Neural crest cell (in vitro differentiated cells): ENCODE measurements around the gene SLC10A4. TPM values are rescaled to one million over a fixed set of nuclear protein-coding genes. Genes with fewer than 3 reads are reported as not detected.

Experiments
- DNase-seq: peaks from one replicate; pipeline ENCODE4 v3.0.0; 2021; ENCODE audit warnings: low read depth, mixed read lengths, low spot score
- H3K27ac Mint-ChIP-seq: one replicate; pipeline ENCODE4 v1.8.0; 2021; ENCODE audit warnings: mild to moderate bottlenecking, mixed read lengths; ENCODE audit not compliant: unreplicated experiment
- H3K27me3 Mint-ChIP-seq: 2 replicates; pipeline ENCODE4 v1.8.0; 2021; ENCODE audit warnings: low read depth, mild to moderate bottlenecking, mixed read lengths
- H3K36me3 Mint-ChIP-seq: 2 replicates; pipeline ENCODE4 v1.8.0; 2021; ENCODE audit warnings: low read depth, mild to moderate bottlenecking, mixed read lengths
- H3K4me1 Mint-ChIP-seq: 2 replicates; pipeline ENCODE4 v1.8.0; 2021; ENCODE audit warnings: mixed read lengths
- H3K4me3 Mint-ChIP-seq: one replicate; pipeline ENCODE4 v1.8.0; 2021; ENCODE audit warnings: mild to moderate bottlenecking, mixed read lengths
- H3K9me3 Mint-ChIP-seq: 2 replicates; pipeline ENCODE4 v1.8.0; 2021; ENCODE audit warnings: mixed read lengths
- total RNA-seq: library from RNA; stranded (reverse); gene quantifications from 2 replicates; pipeline ENCODE4 v1.2.1, GENCODE V29; 2021
- TF ChIP-seq, protein P1 (sequence below): fragments of 200-600 bp; sonication (generic); conservative IDR thresholded peaks from 2 replicates; pipeline ENCODE4 v1.5.0; 2021; ENCODE audit warnings: antibody characterized with exemption, mild to moderate bottlenecking

Gene SLC10A4
- total RNA-seq, 1 donor from 2014 or later: 2.2 TPM

DNA sequence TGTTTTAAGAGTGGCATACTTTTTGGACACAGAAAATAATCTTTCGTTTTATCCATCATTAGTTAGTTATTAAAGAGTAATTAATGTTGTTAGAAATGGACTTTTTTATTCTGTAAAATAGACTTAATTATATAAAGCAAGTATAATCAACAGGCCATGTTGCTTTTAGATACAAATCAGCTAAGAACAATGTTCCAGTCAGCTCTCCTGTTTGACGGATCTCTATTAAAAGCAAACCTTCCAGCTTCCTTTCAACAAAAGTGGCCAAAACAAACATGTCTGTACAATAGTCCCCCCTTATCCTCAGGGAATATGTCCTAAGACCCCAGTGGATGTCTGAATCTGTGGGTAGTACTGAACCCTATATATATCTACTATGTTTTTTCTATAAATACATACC, 4.9 kb upstream of the SLC10A4 start:
- Mint-ChIP-seq H3K36me3 (no peaks in the 10 kb centered on the region), H3K4me3 (no peak overlapping the region), H3K9me3 (no peaks in the 10 kb centered on the region), H3K4me1 (peaks cover 6% of the 10 kb centered on the region), H3K27ac (no peak overlapping the region), H3K27me3 (peaks cover 30% of the 10 kb centered on the region)
- no peak for DNase-seq
- TF ChIP-seq, protein P1, sequence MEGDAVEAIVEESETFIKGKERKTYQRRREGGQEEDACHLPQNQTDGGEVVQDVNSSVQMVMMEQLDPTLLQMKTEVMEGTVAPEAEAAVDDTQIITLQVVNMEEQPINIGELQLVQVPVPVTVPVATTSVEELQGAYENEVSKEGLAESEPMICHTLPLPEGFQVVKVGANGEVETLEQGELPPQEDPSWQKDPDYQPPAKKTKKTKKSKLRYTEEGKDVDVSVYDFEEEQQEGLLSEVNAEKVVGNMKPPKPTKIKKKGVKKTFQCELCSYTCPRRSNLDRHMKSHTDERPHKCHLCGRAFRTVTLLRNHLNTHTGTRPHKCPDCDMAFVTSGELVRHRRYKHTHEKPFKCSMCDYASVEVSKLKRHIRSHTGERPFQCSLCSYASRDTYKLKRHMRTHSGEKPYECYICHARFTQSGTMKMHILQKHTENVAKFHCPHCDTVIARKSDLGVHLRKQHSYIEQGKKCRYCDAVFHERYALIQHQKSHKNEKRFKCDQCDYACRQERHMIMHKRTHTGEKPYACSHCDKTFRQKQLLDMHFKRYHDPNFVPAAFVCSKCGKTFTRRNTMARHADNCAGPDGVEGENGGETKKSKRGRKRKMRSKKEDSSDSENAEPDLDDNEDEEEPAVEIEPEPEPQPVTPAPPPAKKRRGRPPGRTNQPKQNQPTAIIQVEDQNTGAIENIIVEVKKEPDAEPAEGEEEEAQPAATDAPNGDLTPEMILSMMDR: no peak

GRCh38 chr4:48481581-48481980, 1.6 kb upstream of the SLC10A4 start:
- Mint-ChIP-seq H3K27me3 (peaks cover 55% of the 10 kb centered on the region), H3K27ac (no peak overlapping the region), H3K36me3 (peaks cover 4% of the 10 kb centered on the region), H3K9me3 (no peaks in the 10 kb centered on the region), H3K4me3 (no peak overlapping the region), H3K4me1 (peaks cover 6% of the 10 kb centered on the region)
- no peak for DNase-seq
- TF ChIP-seq, protein P1: no peak

- H3K27me3 Mint-ChIP-seq: peaks cover 76% of the 10 kb centered on the region
Measured at GRCh38 chr4:48483777-48484493, 792 bp downstream of the SLC10A4 start.

DNA sequence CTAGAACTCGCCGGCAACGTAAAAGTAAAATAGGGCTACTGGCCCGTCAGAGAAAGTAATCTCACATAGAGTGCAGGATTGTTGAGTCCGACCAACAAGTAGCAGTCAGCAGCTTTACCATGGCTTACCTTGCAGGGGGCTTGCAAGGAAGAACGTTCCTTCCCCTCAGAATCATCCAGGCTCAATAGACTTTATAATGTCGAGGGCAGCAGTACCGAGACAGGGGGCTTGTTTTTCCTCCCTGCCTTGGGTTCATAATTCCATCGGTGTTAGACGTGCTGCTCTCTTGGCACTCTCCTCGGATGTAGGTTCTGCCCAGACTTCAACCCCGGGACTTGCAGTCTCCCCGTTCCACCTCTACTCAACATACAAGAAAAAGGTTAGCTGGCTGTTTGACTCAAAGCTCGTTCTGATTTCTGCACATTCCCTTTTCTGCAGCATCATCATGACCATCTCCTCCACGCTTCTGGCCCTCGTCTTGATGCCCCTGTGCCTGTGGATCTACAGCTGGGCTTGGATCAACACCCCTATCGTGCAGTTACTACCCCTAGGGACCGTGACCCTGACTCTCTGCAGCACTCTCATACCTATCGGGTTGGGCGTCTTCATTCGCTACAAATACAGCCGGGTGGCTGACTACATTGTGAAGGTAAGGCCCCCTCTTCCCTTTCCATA, 1.5 kb downstream of the SLC10A4 start:
- Mint-ChIP-seq H3K27me3 (peaks cover 83% of the 10 kb centered on the region), H3K27ac (no peak overlapping the region)
- TF ChIP-seq, protein P1: no peak

More at GRCh38 chr4:48483777-48484493, 792 bp downstream of the SLC10A4 start:
- TF ChIP-seq, protein P1: no peak
- Mint-ChIP-seq H3K27ac (no peak overlapping the region), H3K4me1 (peaks cover 6% of the 10 kb centered on the region), H3K4me3 (peak overlapping the region; percentile 52), H3K9me3 (no peaks in the 10 kb centered on the region), H3K36me3 (peaks cover 6% of the 10 kb centered on the region)
- DNase-seq: no peak

GRCh38 chr4:48489683-48490011, 6.5 kb downstream of the SLC10A4 start:
- Mint-ChIP-seq H3K9me3 (no peaks in the 10 kb centered on the region), H3K4me1 (no peaks in the 10 kb centered on the region), H3K36me3 (peaks cover 3% of the 10 kb centered on the region), H3K27ac (no peak overlapping the region), H3K27me3 (peaks cover 81% of the 10 kb centered on the region), H3K4me3 (peak overlapping the region; percentile 78)
- TF ChIP-seq, protein P1: no peak
- DNase-seq: no peak

More for the DNA sequence above, 1.5 kb downstream of the SLC10A4 start:
- H3K4me1 Mint-ChIP-seq: peaks cover 6% of the 10 kb centered on the region
- H3K9me3 Mint-ChIP-seq: no peaks in the 10 kb centered on the region
- no peak for DNase-seq
- H3K36me3 Mint-ChIP-seq: peaks cover 6% of the 10 kb centered on the region
- peak overlapping the region; percentile 52 for H3K4me3 Mint-ChIP-seq
